Cardiac fibroblast (primary cell): ENCODE results near the gene PHF13.
"Not testable (repeated sequence)": the region's sequence is repeated elsewhere in the genome, so short reads cannot be mapped to it uniquely, and the experiment has no call there.

Experiments
- DNase-seq, 2 donors: peaks; one replicate each; pipeline versions ENCODE4 v3.0.0 to v3.0.0-alpha.2; 2010; ENCODE audit warnings: low read depth in 2 of 2
- H3K4me3 ChIP-seq, 2 donors: replicated peaks in 1 of 2; 1 replicate in 1 of 2; 2 replicates in 1 of 2; pipeline ENCODE4 v1.5.1; 2011; ENCODE audit warnings: low read depth in 2 of 2, low read length in 2 of 2, mild to moderate bottlenecking in 2 of 2, moderate library complexity in 1 of 2
- TF ChIP-seq, protein P1 (sequence below): IDR thresholded peaks from one replicate; pipeline ENCODE4 v1.5.1; 2011; ENCODE audit warnings: low read depth, mild to moderate bottlenecking, low read length, inconsistent platforms

PHF13 gene

DNA sequence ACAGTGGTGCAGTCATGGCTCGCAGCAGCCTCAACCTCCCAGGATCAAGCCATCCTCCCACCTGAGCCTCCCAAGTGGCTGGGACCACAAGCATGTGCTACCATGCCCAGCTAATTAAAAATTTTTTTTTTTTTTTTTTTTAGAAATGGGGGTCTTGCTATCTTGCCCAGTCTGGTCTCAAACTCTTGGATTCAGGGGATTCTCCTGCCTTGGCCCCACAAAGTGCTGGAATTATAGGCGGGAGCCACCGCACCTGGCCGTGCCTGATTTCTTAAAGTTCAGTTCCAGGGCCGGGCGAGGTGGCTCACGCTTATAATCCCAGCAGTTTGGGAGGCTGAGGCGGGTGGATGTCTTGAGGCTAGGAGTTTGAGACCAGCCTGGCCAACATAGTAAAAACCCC is 17.5 kb downstream of the PHF13 start:
- TF ChIP-seq, protein P1, sequence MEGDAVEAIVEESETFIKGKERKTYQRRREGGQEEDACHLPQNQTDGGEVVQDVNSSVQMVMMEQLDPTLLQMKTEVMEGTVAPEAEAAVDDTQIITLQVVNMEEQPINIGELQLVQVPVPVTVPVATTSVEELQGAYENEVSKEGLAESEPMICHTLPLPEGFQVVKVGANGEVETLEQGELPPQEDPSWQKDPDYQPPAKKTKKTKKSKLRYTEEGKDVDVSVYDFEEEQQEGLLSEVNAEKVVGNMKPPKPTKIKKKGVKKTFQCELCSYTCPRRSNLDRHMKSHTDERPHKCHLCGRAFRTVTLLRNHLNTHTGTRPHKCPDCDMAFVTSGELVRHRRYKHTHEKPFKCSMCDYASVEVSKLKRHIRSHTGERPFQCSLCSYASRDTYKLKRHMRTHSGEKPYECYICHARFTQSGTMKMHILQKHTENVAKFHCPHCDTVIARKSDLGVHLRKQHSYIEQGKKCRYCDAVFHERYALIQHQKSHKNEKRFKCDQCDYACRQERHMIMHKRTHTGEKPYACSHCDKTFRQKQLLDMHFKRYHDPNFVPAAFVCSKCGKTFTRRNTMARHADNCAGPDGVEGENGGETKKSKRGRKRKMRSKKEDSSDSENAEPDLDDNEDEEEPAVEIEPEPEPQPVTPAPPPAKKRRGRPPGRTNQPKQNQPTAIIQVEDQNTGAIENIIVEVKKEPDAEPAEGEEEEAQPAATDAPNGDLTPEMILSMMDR, result no peak
- no peak for DNase-seq
- no peak overlapping the region for H3K4me3 ChIP-seq

DNA sequence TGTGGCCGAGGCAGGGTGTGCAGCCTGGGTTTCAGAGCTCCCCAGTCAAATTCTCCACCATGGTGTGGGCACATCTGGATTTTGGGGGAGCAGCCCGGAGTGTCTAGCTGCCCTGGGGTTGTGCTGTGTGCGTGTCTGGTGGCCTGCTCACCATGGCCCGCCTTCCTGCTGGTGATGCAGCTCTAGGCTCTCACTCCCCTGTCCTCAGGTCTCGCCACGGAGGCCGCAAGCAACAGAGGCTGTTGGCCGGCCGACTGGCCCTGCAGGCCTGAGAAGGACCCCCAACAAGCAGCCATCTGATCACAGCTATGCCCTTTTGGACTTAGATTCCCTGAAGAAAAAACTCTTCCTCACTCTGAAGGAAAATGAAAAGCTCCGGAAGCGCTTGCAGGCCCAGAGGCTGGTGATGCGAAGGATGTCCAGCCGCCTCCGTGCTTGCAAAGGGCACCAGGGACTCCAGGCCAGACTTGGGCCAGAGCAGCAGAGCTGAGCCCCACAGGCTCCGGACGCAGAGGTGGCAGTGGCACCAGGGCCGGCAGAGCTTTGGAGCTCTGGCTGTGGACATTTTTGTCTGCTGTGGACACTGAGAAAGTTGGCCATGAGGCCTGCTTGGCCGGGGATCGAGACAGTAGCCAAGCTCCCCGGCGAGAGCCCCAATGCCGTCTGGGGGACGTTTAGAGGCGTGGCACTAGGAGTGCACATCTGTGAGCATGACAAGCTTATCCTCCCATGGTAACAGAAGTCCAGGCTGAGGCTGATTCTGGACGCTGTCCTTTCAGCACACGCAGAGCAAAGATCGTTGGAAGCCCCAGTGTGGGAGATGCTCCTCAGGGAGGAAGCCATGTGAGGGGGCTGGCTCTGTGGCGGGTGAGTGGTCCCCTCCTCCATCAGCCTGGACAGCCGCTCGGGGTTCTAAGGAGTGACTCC is 19.3 kb downstream of the PHF13 start:
- TF ChIP-seq, protein P1, result no peak

DNA sequence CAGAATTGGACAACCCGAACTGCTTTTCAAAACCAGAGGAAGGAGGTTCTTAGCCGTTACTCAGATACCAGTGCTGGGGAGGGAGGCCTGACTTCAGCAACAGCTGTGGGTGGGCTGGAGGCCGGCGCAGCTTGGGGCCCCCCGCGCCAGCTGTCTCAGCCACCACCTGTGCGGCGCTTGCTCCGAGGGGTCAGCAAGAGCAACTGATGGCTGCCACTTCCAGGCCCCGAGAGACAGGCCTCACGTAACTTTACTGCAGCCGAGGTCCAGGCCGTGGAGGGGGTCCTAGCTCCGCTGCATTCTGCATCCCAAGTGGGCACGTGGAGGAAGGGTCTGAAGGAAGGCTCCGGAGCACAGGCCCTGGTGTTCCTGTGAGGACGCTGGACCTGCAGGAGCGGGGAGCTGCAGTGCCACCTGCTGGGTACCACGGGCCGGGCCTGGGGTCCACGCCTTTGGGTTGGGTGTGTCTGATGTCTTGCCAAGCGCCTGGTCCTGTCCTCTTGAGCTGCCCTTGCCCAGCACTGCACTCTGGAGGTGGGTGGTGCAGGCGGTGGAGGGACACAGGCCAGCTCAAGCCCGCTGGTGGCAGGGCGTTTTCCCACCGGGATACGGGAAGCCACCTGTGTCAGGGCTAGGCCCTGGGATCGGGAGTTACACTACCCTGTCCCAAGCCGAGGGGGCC is 21.0 kb downstream of the PHF13 start:
- DNase-seq, result peak; percentile 37 to 57
- no peak overlapping the region for H3K4me3 ChIP-seq
- TF ChIP-seq, protein P1, result peak; percentile 55

More for the DNA sequence above, 19.3 kb downstream of the PHF13 start:
- H3K4me3 ChIP-seq, result no peak overlapping the region
- no peak for DNase-seq

DNA sequence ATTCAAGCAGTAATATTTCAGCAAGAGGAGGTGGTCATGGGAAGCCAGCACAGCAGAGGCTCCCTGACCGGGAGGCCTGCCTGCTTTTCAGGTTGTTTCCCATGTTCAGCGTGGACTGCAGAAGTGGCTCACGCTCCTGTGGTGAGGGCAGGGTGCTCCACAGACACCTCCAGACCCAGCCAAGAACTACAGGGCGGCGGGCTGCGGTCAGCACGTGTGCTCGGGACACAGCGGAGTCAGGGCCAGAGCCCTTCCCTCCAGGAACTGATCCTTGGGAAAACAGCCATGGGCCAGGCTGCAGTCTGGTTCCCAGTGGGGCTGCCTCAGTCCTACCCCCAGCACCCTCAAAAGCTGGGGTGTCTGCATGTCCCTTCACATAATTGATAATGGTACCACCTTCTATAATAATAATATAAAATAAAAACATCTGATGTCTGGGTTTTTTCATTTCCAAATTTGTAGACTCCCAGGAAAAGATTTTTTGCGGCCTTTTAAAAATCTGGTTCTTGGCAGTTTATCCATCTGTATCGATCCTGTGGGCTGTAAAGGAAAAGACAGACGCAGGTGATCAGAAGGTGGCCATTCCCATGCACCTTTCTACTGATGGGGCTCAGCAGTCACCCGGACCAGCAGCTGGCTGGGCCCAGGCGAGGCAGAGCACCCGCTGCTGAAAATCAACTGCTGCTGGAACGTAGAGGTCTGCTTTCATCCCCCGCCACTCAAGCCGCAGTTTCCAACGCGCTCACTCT is 21.8 kb downstream of the PHF13 start:
- no peak overlapping the region for H3K4me3 ChIP-seq
- DNase-seq, result no peak
- TF ChIP-seq, protein P1, result no peak

DNA sequence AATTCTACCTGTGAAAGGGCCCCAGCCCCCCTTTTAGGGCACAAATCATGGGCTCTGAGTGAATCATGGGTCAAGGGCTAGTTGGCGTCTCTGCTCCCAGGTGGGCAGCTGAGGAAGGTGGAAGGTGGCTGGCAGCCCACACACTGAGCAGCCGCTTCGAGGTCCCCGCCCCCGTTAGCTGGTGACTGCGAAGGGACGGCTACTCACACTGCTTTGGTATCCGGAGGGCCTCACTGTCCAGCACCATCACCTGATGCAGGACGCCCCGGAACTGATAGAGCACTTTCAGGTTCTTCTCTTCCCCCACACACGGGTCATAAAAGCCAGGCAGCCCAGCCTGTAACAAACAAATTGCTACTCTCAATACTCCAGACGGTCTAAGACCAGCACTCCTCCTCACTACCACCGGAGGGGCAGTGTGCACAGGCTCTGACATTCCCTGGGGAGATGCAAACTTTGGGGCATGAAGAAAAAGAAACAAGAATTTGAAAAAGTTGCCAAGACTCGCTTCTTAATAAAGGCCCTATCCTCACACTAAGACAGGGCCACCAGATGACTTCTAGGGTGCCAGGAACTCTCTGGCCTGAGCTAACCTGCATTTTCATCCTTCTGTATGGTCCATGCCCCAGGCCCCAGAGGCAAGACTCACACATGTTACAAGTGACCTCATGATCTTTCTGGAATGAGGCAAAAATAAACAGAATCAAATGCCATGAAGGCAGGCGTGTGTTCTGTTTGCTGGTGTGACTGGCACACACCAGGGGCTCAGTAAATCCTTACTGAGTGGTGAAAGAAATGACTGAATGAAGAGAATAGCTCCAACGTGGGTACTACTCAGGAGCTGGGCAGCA is 22.6 kb downstream of the PHF13 start:
- TF ChIP-seq, protein P1, result no peak
- no peak overlapping the region for H3K4me3 ChIP-seq
- peak in 1 of 2 donors; percentile 15 for DNase-seq

DNA sequence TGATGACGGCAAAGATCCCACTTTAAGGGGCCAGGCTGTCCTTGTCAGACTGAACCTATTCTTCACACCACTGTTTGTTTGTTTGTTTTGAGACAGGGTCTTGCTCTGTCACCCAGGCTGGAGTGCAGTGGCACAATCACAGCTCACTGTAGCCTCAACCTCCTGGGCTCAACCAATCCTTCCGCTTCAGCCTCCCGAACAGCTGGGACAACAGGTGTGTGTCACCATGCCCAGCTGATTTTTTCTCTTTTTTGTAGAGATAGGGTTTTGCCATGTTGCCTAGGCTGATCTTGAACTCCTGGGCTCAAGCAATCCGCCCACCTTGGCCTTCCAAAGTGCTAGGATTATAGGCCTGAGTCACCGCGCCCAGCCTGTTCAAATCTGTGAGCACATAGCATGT is 23.2 kb downstream of the PHF13 start:
- DNase-seq, H3K4me3 ChIP-seq: not testable (repeated sequence)
